Measurements from ENCODE around the gene FARP1.
"Not testable (repeated sequence)": the region's sequence is repeated elsewhere in the genome, so short reads cannot be mapped to it uniquely, and the experiment has no call there.

- not testable (repeated sequence) for TF ChIP-seq CTCF (IDR thresholded peaks at IDR 0.05; ENCODE audit: insufficient read depth, low read length, poor library complexity, severe bottlenecking); EZH2phosphoT487 (conservative IDR thresholded peaks at IDR 0.05; ENCODE audit: low read length)
Measured at GRCh38 chr13:98271646-98272045, 128.8 kb downstream of the FARP1 start.

Data from SU-DHL-6 (cell line).